Glomerular visceral epithelial cell (primary cell): Measurements from ENCODE around the gene ATP1A1.

Source experiments
- DNase-seq: peaks from one replicate; pipeline ENCODE4 v3.0.0-alpha.2; 2016; ENCODE audit errors: extremely low spot score

The ATP1A1 gene

DNA sequence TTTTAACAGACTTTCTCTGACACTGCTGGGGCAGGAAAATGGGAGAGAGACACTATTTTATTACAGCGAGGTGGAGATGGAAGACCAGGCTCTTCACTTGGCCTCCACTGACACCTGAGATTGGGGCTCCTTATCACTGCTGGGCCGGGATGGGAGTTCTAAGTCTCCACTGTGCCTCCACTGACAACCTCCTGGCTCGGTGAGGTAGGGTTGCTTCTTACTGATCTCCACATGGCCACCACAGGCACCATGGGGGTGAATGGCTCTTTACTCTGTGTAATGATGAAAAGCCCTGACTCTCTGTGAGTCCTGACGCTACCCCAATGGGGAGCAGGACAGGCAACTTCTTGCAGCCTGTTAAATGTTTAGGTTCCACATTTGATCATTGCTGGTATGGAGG lies 67.7 kb downstream of the ATP1A1 start:
- no peak for DNase-seq

DNA sequence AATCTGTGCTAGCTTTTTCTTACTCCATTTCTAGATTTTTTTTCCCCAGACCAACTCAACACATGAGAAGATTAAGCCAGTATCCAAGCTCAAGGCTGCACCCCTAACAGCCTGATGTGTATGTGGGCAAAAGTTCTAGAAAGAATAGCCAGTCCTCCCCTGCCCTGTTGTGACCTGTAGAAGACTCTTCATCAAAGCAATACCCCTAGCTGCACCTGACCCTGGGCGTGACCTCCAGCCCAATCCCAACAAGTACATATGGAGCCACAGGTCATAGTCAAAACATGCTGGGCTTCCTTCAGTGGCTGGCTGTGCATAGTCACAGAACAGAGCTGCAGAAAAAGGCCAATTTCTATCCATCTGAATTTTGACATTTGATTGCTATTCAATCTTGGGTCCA lies 72.5 kb downstream of the ATP1A1 start:
- DNase-seq: no peak

DNA sequence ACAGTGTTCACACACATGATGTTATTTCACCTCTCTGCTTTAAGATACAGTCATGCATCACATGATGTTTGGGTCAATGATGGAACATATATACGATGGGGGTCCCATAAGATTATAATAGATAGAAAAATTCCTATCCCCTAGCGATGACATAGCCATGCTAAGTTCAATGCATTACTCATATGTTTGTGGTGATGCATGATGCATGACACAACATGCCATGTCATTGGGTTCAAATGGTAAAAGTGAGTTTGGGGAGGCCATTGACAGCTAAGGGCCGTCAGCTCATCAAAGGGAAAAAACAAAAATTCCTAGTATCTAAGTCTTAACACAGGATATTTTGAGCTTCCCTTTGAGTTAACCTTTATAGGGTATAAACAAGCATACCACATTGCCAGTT lies 73.6 kb downstream of the ATP1A1 start:
- DNase-seq: no peak

DNA sequence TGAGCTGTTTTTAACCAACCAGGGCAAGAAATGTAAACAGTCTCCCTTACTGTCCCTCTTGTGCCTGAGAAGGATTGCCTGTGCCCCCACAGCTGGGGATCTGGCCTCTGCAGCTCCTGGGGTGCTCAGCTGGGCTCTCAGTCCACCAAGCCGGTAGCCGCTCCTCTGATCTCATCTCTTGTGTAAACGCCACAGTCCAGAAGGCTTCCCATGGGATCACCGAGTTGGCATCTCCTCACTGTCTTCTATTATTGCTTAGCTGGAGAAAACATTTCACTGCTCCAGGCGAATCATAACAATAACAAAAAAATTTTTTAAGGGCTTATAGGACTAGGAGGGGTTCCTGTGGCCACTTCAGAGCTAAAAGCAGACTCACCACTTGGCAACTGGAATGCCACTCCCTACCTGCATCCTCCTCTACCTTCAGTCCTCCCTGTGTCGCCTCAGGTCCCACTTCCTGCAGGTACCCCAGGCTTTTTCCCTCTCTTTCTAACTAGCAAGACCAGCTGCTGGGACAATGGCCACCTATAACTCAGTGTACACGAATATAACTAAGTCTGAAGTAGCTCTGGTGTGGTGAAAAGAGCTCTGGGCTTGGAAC lies 75.8 kb downstream of the ATP1A1 start:
- no peak for DNase-seq

DNA sequence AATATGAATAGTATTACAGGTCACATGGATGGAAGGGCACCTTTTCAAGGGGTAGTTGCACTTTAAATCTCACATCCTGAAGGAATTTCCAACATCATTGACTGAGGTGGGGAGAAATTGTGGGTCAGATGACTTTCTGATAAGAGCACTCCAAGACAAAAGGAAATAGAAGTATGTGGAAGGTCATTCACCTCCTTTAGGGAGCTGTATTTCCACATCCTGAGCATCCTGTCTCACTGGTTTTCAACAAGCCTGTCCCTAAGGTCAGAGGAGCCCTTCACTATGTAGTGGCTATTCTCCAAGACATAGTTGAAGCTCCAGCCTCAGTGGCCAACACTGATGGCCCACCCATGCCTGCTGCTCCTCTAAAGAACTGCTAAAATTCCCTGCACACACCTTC lies 76.5 kb downstream of the ATP1A1 start:
- no peak for DNase-seq

DNA sequence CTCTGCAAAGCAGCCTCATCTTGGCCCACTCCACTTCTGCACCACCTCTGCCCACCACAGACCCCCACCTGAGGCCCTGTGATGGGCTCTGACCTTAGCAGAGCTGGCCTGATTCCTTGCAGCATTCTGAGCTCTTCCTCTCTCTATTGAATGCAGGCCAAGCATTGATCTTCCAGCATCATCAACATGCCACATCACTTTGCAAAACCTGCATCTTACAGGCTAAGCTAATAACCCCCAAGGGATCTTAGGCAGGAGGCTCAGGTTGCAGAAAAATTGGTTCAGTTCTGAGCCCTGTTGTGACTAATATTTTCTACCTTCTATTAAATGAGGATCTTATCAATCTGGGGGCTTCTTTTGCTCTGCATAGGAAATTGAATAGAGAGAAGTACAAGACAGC lies 78.7 kb downstream of the ATP1A1 start:
- DNase-seq: no peak

DNA sequence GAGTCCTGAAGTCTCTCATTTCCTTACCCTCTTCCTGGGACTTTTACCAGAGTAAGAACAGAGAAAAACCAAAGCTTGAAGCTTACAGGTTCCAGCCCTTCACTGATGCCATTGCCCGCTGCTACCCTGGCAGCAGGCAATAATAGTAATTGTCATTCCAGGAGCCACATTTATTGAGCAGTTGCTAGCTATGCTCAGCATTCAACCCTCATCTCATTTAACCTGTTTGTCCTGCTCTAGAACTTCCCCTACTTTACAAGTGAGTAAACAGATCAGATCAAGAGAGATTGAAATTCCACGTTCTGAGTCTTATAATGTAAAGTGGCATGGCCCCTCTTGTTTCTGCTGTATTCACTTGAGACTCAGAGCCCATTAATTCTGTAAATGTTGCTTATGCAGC lies 80.4 kb downstream of the ATP1A1 start:
- DNase-seq: no peak

DNA sequence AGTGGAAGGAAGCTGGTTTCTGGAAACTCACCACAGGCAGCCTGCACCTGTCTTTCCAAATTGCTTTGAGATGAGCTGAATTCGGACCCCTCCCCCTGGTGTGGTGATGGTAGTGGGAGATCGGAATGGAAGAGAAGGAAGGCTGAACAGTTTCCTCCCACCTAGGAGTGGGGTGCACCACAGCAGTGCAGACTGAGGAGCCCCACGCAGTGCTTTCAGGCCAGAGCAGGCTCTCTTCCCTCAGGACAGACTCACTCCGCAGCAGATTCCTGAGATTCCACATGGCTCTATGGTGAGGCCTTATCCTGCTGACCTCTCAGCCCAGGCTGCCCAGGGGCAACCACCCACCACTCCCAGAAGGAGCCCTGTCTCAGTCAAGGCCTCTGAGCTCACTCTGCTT lies 80.9 kb downstream of the ATP1A1 start:
- DNase-seq: no peak
